Measurements from ENCODE around the gene PSMB7.

The PSMB7 gene

DNA sequence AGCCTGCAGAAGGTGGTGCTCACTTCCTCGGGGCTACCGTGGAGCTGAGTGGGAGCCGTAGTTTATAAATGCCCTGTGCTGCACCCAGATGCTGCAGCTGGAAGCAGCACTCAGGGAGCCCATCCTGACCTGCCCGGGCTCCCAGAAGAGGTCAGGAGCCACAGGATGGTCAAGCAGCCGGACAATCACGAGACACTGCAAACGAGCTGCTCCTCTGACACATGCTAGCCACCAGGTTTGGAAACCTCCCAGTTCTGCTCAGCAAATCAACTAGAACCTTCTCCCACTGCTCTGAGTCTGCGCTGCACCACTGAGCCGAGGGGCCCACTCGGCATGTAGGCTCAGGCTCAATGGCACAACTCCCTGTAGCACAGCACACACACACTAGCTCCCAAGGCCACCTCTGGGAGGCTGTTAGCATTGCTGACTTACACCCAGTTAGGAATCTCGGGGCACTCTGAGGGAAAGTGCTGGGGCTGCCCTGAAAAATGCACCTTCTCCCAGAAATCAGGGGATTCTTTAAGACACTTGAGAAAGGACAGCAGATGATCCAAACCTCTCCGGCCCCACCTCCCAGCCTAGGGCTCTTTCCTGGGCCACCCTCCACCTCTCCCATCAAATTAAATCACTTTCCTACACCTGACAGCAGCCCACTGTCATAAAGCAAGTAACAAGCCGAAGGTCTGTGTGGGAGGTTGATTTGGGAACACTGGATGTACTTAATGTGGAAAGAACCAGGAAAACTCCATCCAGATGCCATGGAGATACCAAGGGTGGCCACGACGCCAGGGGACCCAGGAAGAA, 59.1 kb downstream of the PSMB7 start:
- DNase-seq = no peak

DNA sequence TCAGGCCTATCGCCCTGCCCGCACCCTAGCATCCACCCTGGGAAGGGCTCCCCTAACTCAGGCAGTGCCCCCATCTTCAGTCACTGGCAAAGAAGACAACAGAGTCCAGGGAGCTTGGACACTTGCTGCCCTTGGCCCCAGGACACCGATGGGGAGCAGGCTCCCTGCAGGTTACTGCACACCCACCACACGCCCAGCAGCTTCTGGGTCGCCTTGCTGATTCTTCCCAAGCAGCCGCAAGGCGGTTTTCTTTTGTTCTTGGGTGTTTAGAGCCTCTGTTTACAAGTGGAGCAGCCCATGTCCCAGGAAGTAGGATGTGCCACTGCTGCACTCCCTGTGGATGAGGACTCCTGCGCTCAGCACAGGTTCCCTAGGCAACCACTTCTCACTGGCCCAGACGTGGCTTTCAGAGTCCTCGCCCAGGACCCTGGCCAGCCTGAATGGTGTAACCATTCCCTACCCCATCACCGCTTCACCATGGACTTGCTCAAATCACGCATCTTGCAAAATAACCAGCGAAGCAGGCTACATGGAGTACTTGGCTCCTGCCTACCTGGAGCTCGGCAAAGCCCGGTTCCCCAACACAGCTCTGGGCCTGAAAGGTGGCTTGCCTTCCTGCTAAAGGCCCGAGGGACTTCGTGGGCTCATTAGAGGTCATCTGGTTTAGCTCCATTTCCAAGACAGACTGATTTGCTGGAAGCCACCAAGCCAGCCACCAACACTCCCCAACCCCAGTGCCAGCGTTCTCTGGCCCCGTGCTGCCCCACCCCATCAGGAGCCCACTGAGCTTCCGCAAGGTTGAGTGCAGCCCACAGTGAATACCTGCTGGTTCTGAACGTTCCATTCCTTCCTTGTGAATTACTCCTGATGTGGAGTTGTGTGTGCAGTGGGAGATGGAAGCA, 60.0 kb downstream of the PSMB7 start:
- DNase-seq = no peak

DNA sequence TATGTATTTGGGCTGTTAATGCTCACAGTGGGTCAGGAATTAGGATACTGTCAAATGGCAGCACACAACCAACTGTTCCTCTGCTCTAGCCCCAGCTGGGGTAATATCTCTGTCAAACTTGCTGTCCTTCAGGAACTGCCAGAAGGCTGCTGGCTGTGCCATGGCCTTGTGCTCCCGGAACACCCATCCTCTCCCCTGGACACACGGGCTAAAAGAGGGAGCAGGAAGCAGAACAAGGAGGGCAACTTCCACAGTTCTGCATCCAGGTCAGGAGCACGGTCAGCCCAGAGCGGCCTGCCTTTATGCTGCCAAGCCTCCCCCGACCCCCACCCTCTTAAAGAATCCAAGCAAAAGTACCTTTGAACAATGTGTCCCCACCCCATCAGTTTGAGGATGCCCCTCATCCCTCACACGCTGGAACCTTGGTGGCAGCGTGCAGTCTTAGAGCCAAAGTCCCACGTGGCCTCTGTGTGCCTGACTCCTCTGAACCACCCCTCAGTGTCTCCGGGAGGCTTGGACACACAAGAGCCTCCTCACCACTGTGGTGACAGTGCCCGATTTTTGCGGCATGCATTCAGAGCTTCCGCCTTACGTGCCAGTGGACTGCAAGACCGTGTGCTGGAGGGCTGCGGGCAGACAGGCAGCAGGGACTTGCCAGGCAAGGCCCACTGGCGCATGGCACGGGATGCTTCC, 60.8 kb downstream of the PSMB7 start:
- no peak for DNase-seq

DNA sequence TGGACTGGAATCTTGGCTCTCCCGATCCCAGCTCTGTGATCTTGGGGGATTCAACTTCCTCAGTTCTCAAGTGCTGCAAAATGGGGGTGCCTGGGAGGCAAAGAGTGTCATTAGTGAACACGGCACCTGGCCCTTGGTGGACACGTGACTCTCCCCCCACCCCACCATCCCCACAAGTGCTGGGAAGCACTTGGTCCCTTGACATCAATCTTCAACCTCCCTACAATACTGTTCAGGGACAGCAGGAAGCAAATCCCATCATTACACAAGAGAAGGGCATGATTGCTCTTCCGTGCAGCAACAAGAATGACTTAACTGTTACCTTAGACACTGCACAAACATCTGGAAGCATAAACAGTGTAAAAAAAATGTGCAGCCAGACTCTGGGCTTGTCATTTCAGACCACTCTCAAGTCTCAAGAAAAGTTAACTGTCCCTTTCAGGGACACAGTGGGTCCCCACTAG, 61.4 kb downstream of the PSMB7 start:
- no peak for DNase-seq

DNA sequence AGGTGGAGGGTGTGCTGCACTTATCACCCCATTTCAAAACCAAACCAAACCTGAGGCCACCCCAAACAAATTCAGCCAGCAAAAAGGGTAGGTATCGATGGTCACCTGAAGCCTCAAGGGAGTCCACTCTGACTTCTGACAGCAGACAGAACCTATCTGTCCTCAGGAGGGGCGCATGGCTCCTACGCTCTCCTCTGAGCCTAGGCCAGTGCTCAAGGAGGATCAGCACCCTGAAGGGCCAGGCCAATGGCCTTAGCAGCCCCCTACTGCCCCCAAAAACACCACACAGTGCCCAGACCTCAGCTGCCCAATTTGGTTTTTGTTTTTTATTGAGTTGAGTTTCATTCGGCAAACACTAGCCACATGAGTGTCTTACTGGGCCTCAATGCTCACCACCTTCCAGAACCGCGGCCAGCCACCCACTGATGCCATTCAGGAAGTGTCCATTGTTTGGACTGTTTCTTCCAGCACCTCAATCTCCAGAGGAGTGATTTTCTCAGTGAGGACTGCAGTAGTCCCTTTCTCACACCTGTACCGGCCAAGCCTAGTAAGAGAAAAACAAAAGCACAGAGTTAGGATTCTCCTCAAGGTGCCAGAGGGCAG, 62.0 kb downstream of the PSMB7 start:
- no peak for DNase-seq

DNA sequence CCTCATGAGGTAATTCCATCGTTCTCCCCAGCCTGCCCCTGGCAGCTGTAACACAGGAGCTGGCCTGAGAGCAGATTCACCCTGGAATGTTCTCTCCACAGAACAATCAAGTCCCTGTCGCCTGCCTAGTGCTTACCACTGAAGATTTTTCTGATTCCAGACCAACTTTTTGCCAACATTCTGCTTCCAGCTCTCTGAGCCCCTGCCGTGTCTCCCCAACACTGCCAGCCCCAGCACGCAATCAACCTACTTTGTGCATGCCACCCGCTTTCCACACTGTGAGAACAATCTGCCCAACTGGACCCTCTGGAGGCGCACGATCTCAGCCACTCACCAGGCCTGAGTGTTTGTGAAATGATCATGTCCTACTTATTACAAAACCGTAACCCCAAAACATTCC, 62.6 kb downstream of the PSMB7 start:
- no peak for DNase-seq

DNA sequence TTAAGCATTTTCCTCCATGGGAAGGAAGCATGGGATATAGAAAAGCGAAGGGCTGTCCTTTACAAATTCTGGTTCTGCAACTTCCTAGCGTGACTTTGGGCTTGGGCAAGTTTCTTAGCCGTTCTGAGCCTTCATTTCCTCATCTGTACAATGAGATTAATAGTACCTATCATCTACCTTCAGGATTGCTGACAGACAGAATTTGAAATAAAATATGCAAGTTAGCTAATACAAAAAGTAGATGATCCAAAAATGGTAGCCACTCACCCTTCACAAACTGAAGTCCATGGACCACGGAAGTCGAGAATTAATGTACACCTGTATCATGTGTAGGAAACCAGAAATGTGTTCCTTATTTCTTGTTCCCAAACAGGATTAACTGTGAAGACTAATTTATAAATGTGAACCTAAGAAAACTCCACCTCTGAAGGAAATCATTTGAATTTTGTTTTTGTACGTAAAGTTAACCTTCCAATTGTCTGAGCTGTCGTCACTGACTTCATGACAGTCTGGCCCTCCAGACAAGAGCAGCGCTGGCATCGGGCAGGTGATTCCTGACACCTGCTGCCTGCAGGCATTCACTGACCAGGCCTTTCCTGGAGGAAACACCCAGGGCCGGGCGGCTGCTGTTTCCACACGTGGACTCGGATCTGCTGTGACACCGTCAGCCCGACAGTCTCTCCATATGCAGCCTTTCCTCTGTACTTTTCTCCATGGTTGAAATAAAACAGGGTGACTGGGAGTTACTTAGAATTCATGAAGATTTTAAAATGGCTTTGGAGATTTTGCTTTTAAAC, 63.4 kb downstream of the PSMB7 start:
- DNase-seq = no peak

DNA sequence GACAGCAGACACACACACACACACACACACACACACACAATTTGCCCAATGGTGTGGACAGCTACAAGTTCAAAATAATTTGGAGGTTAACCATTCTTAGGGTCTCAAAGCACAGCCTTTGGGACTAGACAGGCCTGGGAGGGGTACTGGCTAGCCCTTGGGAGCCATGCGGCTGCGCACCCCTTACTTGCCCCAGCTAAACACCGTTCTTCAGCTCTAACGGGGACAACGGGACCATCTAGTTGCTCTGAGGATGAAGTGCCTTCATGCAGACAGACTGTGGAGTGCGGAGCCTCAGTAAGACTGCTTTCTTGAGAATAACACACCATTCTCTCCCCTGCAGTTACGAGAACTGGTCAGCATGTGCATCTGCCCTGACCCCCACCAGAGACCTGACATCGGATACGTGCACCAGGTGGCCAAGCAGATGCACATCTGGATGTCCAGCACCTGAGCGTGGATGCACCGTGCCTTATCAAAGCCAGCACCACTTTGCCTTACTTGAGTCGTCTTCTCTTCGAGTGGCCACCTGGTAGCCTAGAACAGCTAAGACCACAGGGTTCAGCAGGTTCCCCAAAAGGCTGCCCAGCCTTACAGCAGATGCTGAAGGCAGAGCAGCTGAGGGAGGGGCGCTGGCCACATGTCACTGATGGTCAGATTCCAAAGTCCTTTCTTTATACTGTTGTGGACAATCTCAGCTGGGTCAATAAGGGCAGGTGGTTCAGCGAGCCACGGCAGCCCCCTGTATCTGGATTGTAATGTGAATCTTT, 64.6 kb downstream of the PSMB7 start:
- no peak for DNase-seq

DNA sequence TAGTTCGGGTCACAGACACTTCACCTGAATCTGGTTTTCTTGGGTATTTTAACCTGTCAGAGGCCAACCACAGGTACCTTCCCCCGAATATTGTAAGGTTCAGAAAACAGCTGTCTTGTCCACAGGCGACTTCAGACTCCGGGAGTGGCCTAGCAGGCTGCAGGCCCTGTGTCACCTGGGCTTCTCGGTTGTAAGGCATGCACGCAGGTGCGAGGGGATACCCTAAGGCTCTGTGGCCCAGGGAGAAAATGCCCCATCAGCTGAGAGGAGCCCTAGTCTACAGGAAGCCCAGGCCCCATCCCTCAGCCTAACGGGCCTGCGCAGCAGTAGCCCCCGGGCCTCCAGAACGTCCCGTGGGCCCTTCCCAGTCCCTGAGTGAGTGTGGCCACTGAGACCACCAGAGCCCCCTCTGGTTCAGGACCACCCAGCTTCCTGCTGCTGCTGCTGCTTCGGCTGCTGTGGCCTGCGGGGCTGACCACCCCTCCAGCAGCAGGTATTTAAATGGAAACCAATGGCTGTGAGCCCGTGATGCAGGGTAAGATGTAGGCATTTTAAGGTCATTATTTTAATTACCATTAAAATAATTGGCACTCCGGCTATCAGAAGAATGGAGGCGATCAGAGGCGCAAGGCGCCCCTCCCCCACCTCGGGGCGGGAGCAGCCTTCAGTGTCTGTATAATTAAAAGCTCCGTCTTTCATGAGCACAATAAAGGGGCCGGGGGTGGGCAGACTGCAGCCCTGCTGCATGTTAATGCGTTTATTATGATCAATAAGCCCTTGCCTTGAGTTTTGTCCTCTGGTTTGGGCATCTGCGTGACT, 65.4 kb downstream of the PSMB7 start:
- no peak for DNase-seq

DNA sequence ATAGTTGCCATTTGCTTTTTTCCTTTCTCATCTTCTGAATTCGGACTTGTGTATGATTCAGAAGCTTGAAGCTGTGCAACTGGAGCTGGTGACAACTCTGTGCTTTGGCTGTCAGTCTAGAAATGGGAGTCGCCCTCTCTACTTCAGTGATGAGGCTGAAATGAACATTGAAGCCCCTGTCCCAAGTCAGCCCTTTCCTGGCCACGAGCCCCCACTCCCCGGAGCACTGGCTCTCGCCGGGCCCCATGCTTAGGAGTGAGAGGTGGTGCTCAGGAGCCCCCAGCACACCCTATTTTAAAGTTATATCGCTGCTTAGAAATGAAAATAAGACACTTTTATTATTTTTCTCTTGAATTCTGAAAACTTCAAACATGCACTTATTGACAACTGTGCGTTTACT, 66.0 kb downstream of the PSMB7 start:
- no peak for DNase-seq

DNA sequence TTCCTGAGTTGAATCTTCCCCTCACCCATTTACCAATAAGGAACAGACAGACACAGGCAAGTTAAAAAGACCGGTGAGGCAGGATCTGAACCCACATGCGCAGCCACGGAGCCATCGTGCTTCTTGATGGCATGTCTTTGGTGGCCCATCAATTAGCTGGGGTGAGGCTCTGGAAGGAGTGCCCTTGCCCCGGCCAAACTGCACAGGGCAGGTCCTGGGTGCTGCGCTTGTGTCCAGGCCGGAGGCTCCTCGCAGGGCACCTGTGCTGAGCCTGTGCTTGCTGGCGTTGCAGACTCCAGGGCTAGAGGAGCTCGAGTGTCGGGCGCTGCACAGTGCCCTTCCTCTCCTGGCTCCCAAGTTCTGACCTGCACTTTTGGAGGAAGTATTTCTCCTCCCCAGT, 66.4 kb downstream of the PSMB7 start:
- DNase-seq = no peak

DNA sequence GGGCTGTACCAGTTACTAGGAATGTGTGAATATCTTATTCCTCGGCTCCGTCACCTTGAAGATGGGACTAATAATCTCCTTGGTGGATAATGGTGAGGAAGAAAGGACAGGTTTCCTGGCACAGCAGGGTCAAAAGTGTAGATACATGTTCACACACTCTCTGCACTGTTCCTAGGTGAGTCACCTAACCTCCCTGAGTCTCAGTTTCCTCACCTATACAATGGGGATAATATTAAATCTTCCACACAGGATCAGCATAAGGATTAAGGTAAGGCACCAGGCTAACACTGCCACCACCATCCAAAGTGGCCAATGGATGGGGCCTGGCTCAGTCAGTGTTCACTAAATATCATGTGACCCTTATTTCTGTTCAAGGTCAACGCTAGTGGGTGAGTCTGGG, 66.9 kb downstream of the PSMB7 start:
- DNase-seq = no peak

DNA sequence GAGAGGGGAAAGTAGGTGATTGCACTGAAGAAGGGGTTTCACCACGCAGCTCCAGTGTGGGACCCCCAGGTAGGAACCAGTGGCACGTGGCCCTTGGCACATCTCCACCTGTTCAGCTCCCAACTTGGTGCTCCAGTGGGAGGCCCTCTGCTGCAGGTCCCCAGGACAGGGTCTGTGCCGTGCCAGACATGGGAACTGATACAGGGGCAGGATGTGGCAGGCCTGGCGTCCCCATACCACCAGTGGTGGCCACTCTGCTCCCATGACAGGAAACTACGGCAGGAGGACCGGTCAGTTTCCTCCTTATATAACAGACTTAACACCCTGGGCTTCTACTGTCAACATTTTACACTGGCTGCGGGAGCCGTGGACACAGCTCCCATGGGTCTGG, 67.3 kb downstream of the PSMB7 start:
- DNase-seq = no peak

DNA sequence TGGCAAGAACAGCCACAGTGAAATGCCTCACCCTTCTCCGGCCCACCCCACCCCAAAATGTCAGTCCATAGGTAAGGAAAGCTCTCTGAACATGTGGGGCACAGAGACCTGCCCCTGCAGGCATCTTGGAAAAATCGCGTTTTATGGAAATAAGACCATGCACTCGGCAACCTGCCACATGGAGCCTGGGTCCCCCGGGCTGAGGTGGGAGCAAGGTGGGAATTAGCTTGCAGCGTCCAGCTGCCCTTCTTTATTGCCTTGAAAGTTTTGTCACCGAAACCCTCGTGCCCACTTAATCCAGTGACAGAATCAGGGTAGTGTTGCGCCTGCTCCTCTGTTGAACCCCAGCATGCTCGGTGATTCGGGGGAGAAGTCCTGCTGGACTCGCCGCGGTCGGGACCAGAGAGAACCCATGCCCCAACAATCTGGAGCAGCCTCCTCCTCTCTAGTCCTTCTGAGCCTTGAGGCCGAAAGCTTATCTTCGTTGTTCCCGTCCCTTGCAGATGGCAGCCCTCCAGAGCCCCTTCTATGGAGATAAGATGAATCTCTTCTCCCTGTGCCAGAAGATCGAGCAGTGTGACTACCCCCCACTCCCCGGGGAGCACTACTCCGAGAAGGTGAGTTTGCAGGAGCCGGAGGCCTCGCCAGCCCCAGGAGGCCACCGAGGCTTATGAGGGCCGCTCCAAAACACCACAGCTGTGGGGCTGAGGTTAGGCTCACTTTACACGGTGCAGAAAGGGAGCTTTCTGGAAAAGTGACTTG, 67.9 kb downstream of the PSMB7 start:
- peak; percentile 28 for DNase-seq

DNA sequence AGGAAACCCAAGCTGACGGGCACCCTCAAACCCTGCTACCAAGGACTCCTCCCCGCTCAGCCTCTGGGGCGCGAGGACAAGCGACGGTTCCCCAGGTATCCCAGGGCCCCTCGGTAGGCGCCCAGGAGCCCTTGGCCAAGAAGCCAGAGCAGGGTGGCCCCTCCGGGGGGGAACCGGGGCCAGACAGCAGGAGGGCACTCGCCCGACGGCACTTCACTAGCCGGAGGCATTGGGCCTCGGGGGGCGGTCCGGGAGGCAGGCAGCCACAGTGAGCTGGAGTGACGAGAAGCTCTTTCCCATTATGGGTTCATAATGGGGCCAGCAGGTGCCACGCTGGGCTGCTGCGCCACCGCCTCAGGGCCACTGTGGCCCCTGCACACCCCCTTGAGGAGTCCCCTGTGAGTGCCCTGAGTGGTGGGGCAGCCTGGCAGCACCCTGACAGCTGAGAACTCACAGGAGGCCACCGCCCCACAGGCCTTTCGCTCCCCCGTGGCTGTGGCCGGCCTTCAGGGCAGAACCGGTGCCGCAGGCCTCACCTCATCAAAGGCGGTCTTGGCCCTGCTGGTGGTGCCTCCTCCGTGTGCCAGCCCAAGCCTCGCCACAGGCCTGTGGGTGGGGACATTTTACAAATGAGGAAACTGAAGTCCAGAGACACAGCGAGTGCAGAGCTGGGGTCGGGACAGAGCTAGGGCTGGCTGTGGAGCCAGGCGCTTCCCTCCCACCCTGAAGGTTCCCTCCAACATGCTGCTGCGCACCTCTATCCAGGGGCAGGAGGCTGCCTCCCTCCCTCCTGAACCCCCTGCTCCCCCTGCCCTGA, 68.7 kb downstream of the PSMB7 start:
- DNase-seq = no peak

DNA sequence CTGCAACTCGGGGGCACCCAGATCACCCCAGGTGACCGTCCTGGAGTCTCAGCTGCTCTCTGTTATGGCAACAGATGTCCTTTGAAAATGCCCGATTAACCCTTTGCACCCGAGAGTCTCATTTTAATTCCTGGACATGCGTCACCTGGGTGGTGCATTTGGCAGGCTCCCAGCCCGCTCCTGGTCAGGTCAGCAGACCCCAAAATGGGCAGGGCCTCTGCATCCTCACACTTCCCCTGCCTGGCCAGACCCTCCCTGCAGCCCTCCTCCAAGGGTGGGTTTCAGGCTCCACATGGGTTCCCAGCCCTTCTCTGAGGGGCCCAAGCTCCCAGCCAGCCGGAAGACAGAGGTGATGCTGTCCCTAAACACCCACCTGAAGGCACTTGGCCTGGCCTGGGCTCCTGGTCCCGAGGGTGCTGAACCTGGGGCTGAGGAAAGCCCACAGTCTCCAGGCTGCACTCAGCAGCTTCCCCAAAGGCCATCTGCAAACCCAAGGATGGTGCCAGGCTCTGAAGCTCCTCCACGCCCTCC, 69.4 kb downstream of the PSMB7 start:
- no peak for DNase-seq

DNA sequence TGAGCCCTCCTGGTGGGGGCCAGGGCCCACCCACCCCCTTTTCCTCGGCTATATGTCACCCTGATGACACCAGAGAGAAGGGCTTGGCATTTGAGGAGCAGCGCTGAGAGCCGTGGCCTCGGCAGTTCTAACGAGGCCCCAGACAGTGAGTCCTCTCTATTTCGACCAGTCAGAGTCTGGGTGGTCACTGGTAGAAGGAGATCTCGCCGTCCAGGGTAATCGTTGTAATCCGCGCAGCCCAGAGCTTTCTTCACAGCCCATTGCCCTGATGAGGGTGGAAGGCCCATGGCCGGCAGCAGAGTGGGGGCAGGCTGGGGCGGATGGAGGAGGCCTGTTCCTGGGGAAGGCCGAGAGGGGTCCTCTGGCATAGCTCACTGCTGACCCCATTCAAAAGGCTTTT, 70.2 kb downstream of the PSMB7 start:
- no peak for DNase-seq

DNA sequence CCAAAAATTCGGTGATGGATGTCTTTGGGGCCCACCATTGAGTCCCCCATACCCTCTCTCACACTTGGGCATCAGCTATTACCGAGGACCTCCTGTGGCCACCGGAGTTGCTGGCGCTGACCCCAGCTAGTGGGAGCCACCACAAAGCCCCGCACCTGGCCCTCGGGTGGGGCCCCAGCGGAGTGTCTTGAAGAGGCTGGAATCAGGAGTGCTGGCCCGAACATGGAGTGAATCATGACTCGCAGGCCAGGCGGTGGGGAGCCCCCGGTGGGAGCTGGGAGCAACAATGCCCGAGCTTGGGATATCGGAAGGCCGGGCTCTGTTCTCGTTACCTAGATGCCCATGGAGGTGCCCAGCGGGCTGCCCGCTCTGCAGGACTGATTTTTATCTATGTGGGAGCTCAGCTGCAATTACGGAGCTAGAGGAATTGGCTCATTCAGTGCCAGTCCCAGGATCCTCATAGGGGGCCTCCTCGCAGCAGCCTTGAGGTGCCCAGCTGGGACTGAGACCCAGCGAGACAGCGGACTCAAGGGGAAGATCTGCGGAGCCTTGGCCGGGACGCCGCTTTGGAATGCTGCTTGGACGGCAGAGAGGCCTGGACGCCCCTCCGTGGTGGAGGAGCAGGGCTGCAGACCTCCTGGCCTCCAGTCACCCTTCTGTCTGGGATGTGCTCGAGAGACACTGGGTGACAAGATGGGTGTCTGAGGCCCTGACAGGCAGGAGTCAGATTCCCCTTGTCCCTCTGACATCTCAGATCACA, 70.8 kb downstream of the PSMB7 start:
- no peak for DNase-seq
